ENCODE data around the gene FBXL16.

FBXL16 gene

DNA sequence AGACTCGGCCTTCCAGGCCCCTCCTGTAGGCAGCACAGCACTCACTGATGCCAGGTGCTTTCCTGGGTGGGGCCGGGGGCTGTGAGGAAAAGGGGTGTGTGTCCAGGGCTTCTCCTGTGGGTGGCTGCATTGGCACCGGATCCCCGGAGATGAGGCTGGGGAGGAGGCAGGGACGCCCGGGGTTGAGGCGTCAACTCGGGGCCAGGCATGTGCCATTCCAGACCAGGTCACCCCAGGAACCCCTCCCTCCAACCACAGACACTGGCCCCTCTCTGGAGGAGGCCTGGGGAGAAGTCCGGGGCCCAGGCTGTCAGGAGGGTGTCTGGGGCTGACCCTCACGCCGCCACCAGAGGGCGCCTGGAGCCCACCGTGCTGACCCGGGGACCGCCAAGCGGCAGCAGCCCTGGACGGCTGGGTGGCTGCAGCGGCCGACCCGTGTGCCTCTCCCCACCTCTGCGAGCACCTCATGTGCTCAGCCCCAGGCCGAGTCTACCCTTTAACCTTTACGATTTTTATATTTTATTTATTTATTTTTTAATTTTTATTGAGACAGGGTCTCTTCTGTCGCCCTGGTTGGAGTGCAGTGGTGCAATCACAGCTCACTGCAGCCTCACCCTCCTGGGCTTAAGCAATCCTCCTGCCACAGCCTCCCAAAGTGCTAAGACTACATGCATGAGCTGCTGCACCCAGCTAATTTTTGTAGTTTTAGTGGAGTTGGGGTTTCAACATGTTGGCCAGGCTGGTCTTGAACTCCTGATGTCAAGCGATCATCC lies 6.1 kb upstream of the FBXL16 start:
- H2BK120ac ChIP-seq (ENCODE audit: low read depth, low read length) = no peak overlapping the region
- H3K4me3 ChIP-seq (ENCODE audit: insufficient read depth in 1 of 2, low read depth in 1 of 2, low read length in 2 of 2) = no peak overlapping the region
- H3K4me1 ChIP-seq (ENCODE audit: control insufficient read depth, insufficient read depth, low read depth, low read length) = peaks cover 51% of the 10 kb centered on the region
- H3K79me1 ChIP-seq (replicated peaks; ENCODE audit: low read length, poor library complexity, severe bottlenecking) = peaks cover 9% of the 10 kb centered on the region
- H4K8ac ChIP-seq (ENCODE audit: low read length) = no peak overlapping the region
- H2AK5ac ChIP-seq (ENCODE audit: low read length, severe bottlenecking) = no peak overlapping the region
- no peak overlapping the region for H3K4me2 ChIP-seq (ENCODE audit: low read length, poor library complexity, severe bottlenecking)
- H2BK5ac ChIP-seq (ENCODE audit: low read depth, low read length, poor library complexity, severe bottlenecking) = no peak overlapping the region
- peak; percentile 74 for DNase-seq
- no peak overlapping the region for H3K4ac ChIP-seq (ENCODE audit: low read depth in 1 of 2, low read length in 2 of 2)
- peaks cover 36 to 47% of the 10 kb centered on the region in 2 experiments for H3K27me3 ChIP-seq (ENCODE audit: control insufficient read depth in 1 of 2, insufficient read depth in 1 of 2, low read length in 2 of 2)
- peaks cover 0 to 4% of the 10 kb centered on the region in 2 experiments for H3K36me3 ChIP-seq (ENCODE audit: control insufficient read depth in 1 of 2, insufficient read depth in 2 of 2, low read depth in 1 of 2, low read length in 2 of 2)
- H4K91ac ChIP-seq (ENCODE audit: low read length) = no peak overlapping the region
- H3K27ac ChIP-seq (ENCODE audit: low read length, poor library complexity, severe bottlenecking) = no peak overlapping the region
- H3K14ac ChIP-seq (ENCODE audit: low read length in 2 of 2) = no peak overlapping the region
- H2AFZ ChIP-seq (ENCODE audit: low read depth, low read length) = no peak overlapping the region
- 15% methylated on average over 16 of the region's 25 CpGs for WGBS
- no peaks in the 10 kb centered on the region for H3K9me3 ChIP-seq (ENCODE audit: control insufficient read depth, low read length)
- peak overlapping the region in 1 of 2 experiments; percentile 57 for H2BK12ac ChIP-seq (ENCODE audit: low read length in 2 of 2)
- peak overlapping the region; percentile 49 for H2BK15ac ChIP-seq (ENCODE audit: low read depth, poor library complexity, severe bottlenecking)
- no peak overlapping the region for H3K9ac ChIP-seq (ENCODE audit: low read length)
- H3K23ac ChIP-seq (ENCODE audit: low read length in 2 of 2) = no peak overlapping the region
- peak overlapping the region in 1 of 2 experiments; percentile 30 for H3K18ac ChIP-seq (ENCODE audit: low read depth in 1 of 2, low read length in 2 of 2)

DNA sequence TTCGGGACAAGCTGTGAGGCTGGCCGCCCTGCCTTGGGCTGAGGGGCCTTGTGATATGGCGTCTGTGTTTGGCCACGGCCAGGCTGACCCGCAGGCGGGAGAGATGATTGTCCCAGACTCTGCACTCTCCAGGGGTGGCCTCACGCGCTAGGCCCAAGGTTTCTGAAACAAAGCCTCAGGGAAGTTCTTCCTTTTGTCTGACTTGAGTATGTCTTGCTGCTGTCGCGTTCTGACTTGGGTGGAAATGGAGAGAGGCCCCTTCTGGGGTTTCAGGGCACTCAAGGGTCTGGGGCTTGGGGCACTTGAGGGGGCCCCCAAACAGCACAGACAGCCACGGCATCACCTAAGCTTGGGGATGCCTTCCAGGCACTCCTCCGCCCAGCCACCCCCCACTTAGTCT lies 5.5 kb upstream of the FBXL16 start:
- Histone ChIP-seq H3K4ac (ENCODE audit: low read depth in 1 of 2, low read length in 2 of 2) (no peak overlapping the region), H2BK120ac (ENCODE audit: low read depth, low read length) (no peak overlapping the region), H3K18ac (ENCODE audit: low read depth in 1 of 2, low read length in 2 of 2) (no peak overlapping the region), H3K79me1 (replicated peaks; ENCODE audit: low read length, poor library complexity, severe bottlenecking) (peaks cover 6% of the 10 kb centered on the region), H3K4me3 (ENCODE audit: insufficient read depth in 1 of 2, low read depth in 1 of 2, low read length in 2 of 2) (no peak overlapping the region), H3K27me3 (ENCODE audit: control insufficient read depth in 1 of 2, insufficient read depth in 1 of 2, low read length in 2 of 2) (peaks cover 42 to 54% of the 10 kb centered on the region in 2 experiments), H3K14ac (ENCODE audit: low read length in 2 of 2) (no peak overlapping the region), H2AFZ (ENCODE audit: low read depth, low read length) (no peak overlapping the region), H3K4me2 (ENCODE audit: low read length, poor library complexity, severe bottlenecking) (no peak overlapping the region), H2BK12ac (ENCODE audit: low read length in 2 of 2) (no peak overlapping the region), H3K23ac (ENCODE audit: low read length in 2 of 2) (no peak overlapping the region), H3K36me3 (ENCODE audit: control insufficient read depth in 1 of 2, insufficient read depth in 2 of 2, low read depth in 1 of 2, low read length in 2 of 2) (no peaks in the 10 kb centered on the region), H3K27ac (ENCODE audit: low read length, poor library complexity, severe bottlenecking) (no peak overlapping the region), H3K9ac (ENCODE audit: low read length) (no peak overlapping the region), H2BK5ac (ENCODE audit: low read depth, low read length, poor library complexity, severe bottlenecking) (no peak overlapping the region), H4K8ac (ENCODE audit: low read length) (no peak overlapping the region), H2BK15ac (ENCODE audit: low read depth, poor library complexity, severe bottlenecking) (peak overlapping the region; percentile 49), H2AK5ac (ENCODE audit: low read length, severe bottlenecking) (no peak overlapping the region), H3K9me3 (ENCODE audit: control insufficient read depth, low read length) (no peaks in the 10 kb centered on the region), H4K91ac (ENCODE audit: low read length) (no peak overlapping the region), H3K4me1 (ENCODE audit: control insufficient read depth, insufficient read depth, low read depth, low read length) (peaks cover 45% of the 10 kb centered on the region)
- 78% methylated on average over 12 of the region's 12 CpGs for WGBS
- DNase-seq = no peak

DNA sequence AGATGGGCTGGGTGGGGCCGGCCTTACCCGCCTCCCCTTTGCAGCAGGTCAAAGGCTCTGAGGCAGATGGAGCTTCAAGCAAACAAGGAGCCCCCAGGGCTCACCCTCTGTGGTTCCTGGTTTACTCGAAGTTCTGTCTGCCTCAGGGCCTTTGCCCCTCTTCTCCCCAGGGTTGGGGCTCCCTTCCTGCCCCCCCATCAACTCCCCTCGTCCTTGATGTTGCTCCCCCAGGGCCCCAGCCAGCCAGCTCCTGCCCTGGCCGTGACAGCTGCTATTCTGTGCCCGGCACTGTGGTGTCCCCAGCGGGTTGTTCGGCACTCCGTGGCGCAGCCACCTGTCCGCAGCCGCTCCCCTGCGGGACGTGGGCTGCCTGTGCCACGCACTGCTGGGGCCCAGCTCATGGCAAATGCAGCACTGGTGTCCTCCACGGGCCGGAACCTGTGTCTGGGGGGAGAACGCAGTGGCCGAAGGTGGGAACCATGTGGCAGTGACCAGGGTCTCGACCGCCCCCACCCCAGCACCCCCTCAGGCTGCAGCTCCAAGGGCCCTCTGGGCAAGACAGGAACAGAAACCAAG lies 5.0 kb upstream of the FBXL16 start:
- Histone ChIP-seq H4K91ac (ENCODE audit: low read length) (peak overlapping the region; percentile 45), H4K8ac (ENCODE audit: low read length) (no peak overlapping the region), H3K9ac (ENCODE audit: low read length) (peak overlapping the region; percentile 51), H3K23ac (ENCODE audit: low read length in 2 of 2) (no peak overlapping the region), H3K4me1 (ENCODE audit: control insufficient read depth, insufficient read depth, low read depth, low read length) (peaks cover 45% of the 10 kb centered on the region), H3K36me3 (ENCODE audit: control insufficient read depth in 1 of 2, insufficient read depth in 2 of 2, low read depth in 1 of 2, low read length in 2 of 2) (no peaks in the 10 kb centered on the region), H3K18ac (ENCODE audit: low read depth in 1 of 2, low read length in 2 of 2) (no peak overlapping the region), H2BK15ac (ENCODE audit: low read depth, poor library complexity, severe bottlenecking) (no peak overlapping the region), H3K4ac (ENCODE audit: low read depth in 1 of 2, low read length in 2 of 2) (no peak overlapping the region), H3K4me2 (ENCODE audit: low read length, poor library complexity, severe bottlenecking) (no peak overlapping the region), H2BK12ac (ENCODE audit: low read length in 2 of 2) (peak overlapping the region in 1 of 2 experiments; percentile 60), H2AK5ac (ENCODE audit: low read length, severe bottlenecking) (no peak overlapping the region), H2BK120ac (ENCODE audit: low read depth, low read length) (peak overlapping the region; percentile 23), H3K27me3 (ENCODE audit: control insufficient read depth in 1 of 2, insufficient read depth in 1 of 2, low read length in 2 of 2) (peaks cover 43 to 54% of the 10 kb centered on the region in 2 experiments), H3K9me3 (ENCODE audit: control insufficient read depth, low read length) (no peaks in the 10 kb centered on the region), H3K14ac (ENCODE audit: low read length in 2 of 2) (no peak overlapping the region), H2BK5ac (ENCODE audit: low read depth, low read length, poor library complexity, severe bottlenecking) (no peak overlapping the region), H3K79me1 (replicated peaks; ENCODE audit: low read length, poor library complexity, severe bottlenecking) (peaks cover 4% of the 10 kb centered on the region), H3K4me3 (ENCODE audit: insufficient read depth in 1 of 2, low read depth in 1 of 2, low read length in 2 of 2) (no peak overlapping the region), H2AFZ (ENCODE audit: low read depth, low read length) (no peak overlapping the region), H3K27ac (ENCODE audit: low read length, poor library complexity, severe bottlenecking) (no peak overlapping the region)
- WGBS = 80% methylated on average over 21 of the region's 21 CpGs
- no peak for DNase-seq
